ENCODE results near the gene FCSK.

DNA sequence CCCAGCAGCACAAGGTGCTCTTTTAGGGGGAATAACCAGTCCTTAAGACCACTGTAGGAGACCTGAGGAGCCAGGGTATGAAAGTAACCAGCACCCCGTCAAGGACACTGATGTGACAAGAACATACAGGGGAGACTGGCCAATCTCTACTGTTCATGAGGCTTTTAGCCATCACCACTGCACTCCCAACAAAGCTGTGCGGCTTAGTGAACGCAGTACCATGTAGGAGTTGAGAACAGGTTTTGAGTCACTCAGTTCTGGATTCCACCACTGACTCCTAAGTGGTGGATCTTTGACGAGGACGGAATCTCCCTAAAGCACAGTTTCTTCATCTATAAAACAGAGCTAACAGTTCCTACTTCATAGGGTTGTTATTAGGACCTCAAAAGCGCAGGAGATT, 42.1 kb downstream of the FCSK start:
- no peak for TF ChIP-seq POLR2A (IDR thresholded peaks at IDR 0.05)
- TF ChIP-seq, protein P1, sequence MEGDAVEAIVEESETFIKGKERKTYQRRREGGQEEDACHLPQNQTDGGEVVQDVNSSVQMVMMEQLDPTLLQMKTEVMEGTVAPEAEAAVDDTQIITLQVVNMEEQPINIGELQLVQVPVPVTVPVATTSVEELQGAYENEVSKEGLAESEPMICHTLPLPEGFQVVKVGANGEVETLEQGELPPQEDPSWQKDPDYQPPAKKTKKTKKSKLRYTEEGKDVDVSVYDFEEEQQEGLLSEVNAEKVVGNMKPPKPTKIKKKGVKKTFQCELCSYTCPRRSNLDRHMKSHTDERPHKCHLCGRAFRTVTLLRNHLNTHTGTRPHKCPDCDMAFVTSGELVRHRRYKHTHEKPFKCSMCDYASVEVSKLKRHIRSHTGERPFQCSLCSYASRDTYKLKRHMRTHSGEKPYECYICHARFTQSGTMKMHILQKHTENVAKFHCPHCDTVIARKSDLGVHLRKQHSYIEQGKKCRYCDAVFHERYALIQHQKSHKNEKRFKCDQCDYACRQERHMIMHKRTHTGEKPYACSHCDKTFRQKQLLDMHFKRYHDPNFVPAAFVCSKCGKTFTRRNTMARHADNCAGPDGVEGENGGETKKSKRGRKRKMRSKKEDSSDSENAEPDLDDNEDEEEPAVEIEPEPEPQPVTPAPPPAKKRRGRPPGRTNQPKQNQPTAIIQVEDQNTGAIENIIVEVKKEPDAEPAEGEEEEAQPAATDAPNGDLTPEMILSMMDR (IDR thresholded peaks at IDR 0.05), result no peak
